ENCODE data around the gene IL13RA1.

The IL13RA1 gene

DNA sequence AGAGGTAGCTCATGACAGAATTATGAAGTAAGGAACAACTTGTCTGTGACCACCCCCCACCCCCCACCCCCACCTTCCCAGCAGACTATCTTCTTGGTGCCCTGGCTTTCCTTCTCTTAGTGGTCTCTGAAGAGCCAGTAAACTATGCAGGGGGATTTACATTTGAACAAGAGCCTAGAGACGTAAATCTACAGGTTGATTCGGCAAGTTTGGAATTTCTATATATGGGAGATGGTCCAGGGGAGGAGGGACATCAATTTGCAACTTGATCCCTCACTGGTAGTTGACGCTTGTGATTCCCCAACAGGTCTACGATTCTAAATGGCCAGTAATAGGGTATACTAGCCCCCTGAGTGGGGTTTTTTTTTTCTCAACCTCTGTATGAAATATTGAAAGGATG is 36.7 kb downstream of the IL13RA1 start:
- no peak overlapping the region for H3K27ac ChIP-seq
- TF ChIP-seq, protein P1, sequence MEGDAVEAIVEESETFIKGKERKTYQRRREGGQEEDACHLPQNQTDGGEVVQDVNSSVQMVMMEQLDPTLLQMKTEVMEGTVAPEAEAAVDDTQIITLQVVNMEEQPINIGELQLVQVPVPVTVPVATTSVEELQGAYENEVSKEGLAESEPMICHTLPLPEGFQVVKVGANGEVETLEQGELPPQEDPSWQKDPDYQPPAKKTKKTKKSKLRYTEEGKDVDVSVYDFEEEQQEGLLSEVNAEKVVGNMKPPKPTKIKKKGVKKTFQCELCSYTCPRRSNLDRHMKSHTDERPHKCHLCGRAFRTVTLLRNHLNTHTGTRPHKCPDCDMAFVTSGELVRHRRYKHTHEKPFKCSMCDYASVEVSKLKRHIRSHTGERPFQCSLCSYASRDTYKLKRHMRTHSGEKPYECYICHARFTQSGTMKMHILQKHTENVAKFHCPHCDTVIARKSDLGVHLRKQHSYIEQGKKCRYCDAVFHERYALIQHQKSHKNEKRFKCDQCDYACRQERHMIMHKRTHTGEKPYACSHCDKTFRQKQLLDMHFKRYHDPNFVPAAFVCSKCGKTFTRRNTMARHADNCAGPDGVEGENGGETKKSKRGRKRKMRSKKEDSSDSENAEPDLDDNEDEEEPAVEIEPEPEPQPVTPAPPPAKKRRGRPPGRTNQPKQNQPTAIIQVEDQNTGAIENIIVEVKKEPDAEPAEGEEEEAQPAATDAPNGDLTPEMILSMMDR (IDR thresholded peaks at IDR 0.05) = no peak
- H3K4me1 ChIP-seq (ENCODE audit: control insufficient read depth in 1 of 2, insufficient read depth in 1 of 2, low read depth in 1 of 2, low read length in 1 of 2) = no peaks in the 10 kb centered on the region
- H3K36me3 ChIP-seq = peaks cover 11% of the 10 kb centered on the region
- H3K9me3 ChIP-seq = no peaks in the 10 kb centered on the region
- no peak overlapping the region for H3K4me3 ChIP-seq (ENCODE audit: low read depth in 1 of 2, low read length in 1 of 2)
- no peaks in the 10 kb centered on the region for H3K27me3 ChIP-seq

DNA sequence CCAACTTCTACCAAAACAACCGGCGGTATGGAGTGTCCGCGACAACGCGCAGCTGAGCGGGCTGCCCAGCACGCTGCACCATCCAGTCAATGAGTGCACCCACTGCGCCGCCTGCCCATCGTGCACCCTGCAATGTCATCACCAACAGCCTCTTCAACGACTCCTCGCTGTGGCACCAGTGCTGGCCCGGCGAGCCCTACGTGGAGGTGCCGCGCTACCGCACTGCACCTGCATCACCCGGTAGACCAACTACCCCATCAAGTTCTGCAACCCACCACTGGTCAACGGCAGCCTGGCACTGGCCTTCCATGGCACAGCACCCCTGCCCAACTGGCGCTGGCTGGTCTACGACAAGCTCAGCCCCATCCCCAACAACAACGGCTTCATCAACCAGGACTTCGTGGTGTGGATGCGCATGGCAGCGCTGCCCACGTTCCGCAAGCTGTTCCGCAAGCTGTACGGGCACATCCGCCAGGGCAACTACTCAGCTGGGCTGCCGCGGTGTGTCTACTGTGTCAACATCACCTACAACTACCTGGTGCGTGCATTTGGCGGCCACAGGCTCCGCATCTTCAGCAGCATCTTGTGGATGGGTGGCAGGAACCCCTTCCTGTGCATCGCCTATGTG is 42.8 kb downstream of the IL13RA1 start:
- Histone ChIP-seq H3K36me3 (peaks cover 5% of the 10 kb centered on the region), H3K4me3 (ENCODE audit: low read depth in 1 of 2, low read length in 1 of 2) (no peak overlapping the region), H3K4me1 (ENCODE audit: control insufficient read depth in 1 of 2, insufficient read depth in 1 of 2, low read depth in 1 of 2, low read length in 1 of 2) (no peaks in the 10 kb centered on the region), H3K27me3 (no peaks in the 10 kb centered on the region), H3K9me3 (no peaks in the 10 kb centered on the region), H3K27ac (no peak overlapping the region)
- TF ChIP-seq, protein P1 (IDR thresholded peaks at IDR 0.05) = no peak

DNA sequence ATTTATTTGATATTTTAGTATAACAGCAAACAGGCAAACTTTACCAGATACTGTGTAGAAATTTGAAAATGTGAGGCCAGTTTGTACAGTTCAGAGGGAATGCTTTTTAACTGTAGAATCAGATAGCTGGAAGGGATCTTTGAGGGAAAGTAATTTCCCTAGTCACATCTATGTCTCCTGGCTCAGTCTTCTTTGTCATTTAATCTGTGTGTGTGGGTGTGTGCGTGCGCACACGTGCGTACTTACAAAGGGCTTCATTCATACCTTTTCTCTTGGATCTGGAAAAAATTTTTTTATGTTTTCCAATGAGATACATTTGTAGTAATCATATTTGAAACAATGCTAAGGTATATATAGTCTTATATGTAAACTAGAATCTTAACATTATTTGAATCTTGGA is 44.6 kb downstream of the IL13RA1 start:
- Histone ChIP-seq H3K36me3 (peaks cover 5% of the 10 kb centered on the region), H3K27ac (no peak overlapping the region), H3K4me3 (ENCODE audit: low read depth in 1 of 2, low read length in 1 of 2) (no peak overlapping the region), H3K27me3 (no peaks in the 10 kb centered on the region), H3K4me1 (ENCODE audit: control insufficient read depth in 1 of 2, insufficient read depth in 1 of 2, low read depth in 1 of 2, low read length in 1 of 2) (no peaks in the 10 kb centered on the region), H3K9me3 (no peaks in the 10 kb centered on the region)
- TF ChIP-seq, protein P1 (IDR thresholded peaks at IDR 0.05) = no peak

DNA sequence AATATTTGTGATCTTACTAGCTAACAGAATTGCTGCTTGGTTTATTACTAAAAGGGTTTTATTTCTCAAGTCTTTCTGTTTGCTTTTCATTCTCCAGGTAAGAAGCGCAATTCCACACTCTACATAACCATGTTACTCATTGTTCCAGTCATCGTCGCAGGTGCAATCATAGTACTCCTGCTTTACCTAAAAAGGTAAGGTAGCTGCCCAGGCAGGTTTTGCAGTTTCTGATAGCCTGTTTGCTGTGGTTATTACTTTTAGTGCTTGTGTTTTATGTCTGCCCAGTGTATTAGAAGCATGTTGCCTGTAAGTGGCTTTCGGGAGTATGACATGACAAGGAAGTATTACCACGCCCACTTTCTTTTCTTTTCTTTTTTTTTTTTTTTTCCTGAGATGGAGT is 46.4 kb downstream of the IL13RA1 start:
- Histone ChIP-seq H3K27ac (no peak overlapping the region), H3K4me1 (ENCODE audit: control insufficient read depth in 1 of 2, insufficient read depth in 1 of 2, low read depth in 1 of 2, low read length in 1 of 2) (no peaks in the 10 kb centered on the region), H3K9me3 (no peaks in the 10 kb centered on the region), H3K27me3 (no peaks in the 10 kb centered on the region), H3K4me3 (ENCODE audit: low read depth in 1 of 2, low read length in 1 of 2) (no peak overlapping the region), H3K36me3 (peaks cover 5% of the 10 kb centered on the region)
- TF ChIP-seq, protein P1 (IDR thresholded peaks at IDR 0.05) = no peak

DNA sequence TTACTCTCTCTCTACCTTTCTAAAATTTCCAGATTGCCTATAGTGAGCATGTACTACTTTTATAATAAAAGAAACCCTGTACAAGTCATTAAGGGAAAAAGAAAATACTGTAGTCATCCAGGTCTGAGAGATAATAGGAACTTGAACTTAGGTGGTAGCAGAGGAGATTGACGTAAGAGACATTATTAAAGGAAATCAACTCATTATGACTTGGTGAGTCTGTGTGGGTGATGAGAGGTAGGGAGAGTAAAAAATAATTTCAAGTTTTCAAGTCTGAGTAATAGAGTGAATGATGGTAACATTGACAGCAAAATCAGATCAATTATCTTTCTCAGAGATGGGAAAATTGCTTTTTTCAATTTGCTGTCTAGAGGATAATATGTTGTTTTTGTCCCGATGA is 52.2 kb downstream of the IL13RA1 start:
- Histone ChIP-seq H3K27me3 (no peaks in the 10 kb centered on the region), H3K27ac (no peak overlapping the region), H3K9me3 (no peaks in the 10 kb centered on the region), H3K4me1 (ENCODE audit: control insufficient read depth in 1 of 2, insufficient read depth in 1 of 2, low read depth in 1 of 2, low read length in 1 of 2) (no peaks in the 10 kb centered on the region), H3K4me3 (ENCODE audit: low read depth in 1 of 2, low read length in 1 of 2) (no peak overlapping the region), H3K36me3 (no peaks in the 10 kb centered on the region)
- TF ChIP-seq, protein P1 (IDR thresholded peaks at IDR 0.05) = no peak

All from neutrophil (primary cell).